A673 (cell line): ENCODE results near the gene SLC25A26. TPM values are rescaled to one million over a fixed set of nuclear protein-coding genes. Genes with fewer than 3 reads are reported as not detected.

Source experiments
- BruUV-seq: library from RNA; stranded (reverse); fragments of 400-500 nt; replicated peaks from 2 replicates; lab custom pipeline; 2021; lab: Mats Ljungman, UMichigan
- CTCF ChIA-PET: fragments of 300-600 bp; sonication (Branson Sonifier 250); formaldehyde crosslinking; loops from one replicate; lab custom pipeline; 2022; ENCODE audit warnings: antibody characterized with exemption; lab: Charles Lee
- POLR2A ChIA-PET: fragments of 300-600 bp; sonication (Branson Sonifier 250); formaldehyde crosslinking; loops from one replicate; lab custom pipeline; 2022; ENCODE audit warnings: antibody characterized with exemption; ENCODE audit not compliant: low non-redundant PET; lab: Charles Lee
- DNase-seq: peaks from one replicate; pipeline ENCODE4 v3.0.0-alpha.2; 2015; ENCODE audit warnings: low spot score
- H3K27ac ChIP-seq: fragments of 200-600 bp; sonication (generic); 2 replicates; pipeline ENCODE4 v1.5.1; 2016; ENCODE audit warnings: mixed run types, low read depth, mild to moderate bottlenecking, mixed read lengths, antibody characterized with exemption, low read length; ENCODE audit not compliant: poor library complexity, severe bottlenecking
- H3K27me3 ChIP-seq: fragments of 200-600 bp; sonication (generic); replicated peaks from 2 replicates; pipeline ENCODE4 v1.6.1; 2017; ENCODE audit warnings: mixed run types, low read depth, mild to moderate bottlenecking, mixed read lengths, antibody characterized with exemption, low read length; ENCODE audit not compliant: insufficient read depth, poor library complexity
- H3K36me3 ChIP-seq: fragments of 200-600 bp; sonication (generic); 2 replicates; pipeline ENCODE4 v1.6.1; 2016; ENCODE audit warnings: mixed run types, mild to moderate bottlenecking, mixed read lengths, antibody characterized with exemption, low read length; ENCODE audit not compliant: insufficient read depth, poor library complexity, severe bottlenecking
- H3K4me1 ChIP-seq: fragments of 200-600 bp; sonication (generic); 2 replicates; pipeline ENCODE4 v1.6.1; 2017; ENCODE audit warnings: mixed run types, mild to moderate bottlenecking, mixed read lengths, antibody characterized with exemption, low read length; ENCODE audit not compliant: insufficient read depth, poor library complexity, severe bottlenecking
- H3K4me3 ChIP-seq: fragments of 200-600 bp; sonication (generic); 2 replicates; pipeline ENCODE4 v1.5.1; 2016; ENCODE audit warnings: low read depth, mixed run types, mild to moderate bottlenecking, mixed read lengths, low read length; ENCODE audit not compliant: poor library complexity, severe bottlenecking
- H3K9me3 ChIP-seq: fragments of 200-600 bp; sonication (generic); 2 replicates; pipeline ENCODE4 v1.6.1; 2016; ENCODE audit warnings: mixed run types, low read depth, mild to moderate bottlenecking, mixed read lengths, antibody characterized with exemption, low read length; ENCODE audit not compliant: poor library complexity, severe bottlenecking
- CTCF ChIP-seq: fragments of 300-800, 200-600 bp; sonication (generic); conservative IDR thresholded peaks from 2 replicates; pipeline ENCODE4 v1.5.1; 2017; ENCODE audit warnings: low read depth, mild to moderate bottlenecking, antibody characterized with exemption, low read length, moderate library complexity, mixed read lengths
- EZH2 ChIP-seq: fragments of 200-600 bp; sonication (generic); IDR thresholded peaks from 2 replicates; pipeline ENCODE4 v1.6.1; 2017; ENCODE audit warnings: borderline replicate concordance, low read depth, mild to moderate bottlenecking, mixed read lengths, antibody characterized with exemption, low read length; ENCODE audit not compliant: poor library complexity, severe bottlenecking
- intact Hi-C: fragments of 100-400 bp; cut with micrococcal nuclease; formaldehyde crosslinking; loops from one replicate; pipeline ENCODE4 v1.10.0; 2022; ENCODE audit not compliant: unreplicated experiment
- total RNA-seq: library from RNA; stranded (reverse); gene quantifications from 2 replicates; pipeline ENCODE4 v1.2.3, GENCODE V29; 2021

Gene SLC25A26
- total RNA-seq, 1 experiment from 2014 or later: 8.9 TPM

DNA sequence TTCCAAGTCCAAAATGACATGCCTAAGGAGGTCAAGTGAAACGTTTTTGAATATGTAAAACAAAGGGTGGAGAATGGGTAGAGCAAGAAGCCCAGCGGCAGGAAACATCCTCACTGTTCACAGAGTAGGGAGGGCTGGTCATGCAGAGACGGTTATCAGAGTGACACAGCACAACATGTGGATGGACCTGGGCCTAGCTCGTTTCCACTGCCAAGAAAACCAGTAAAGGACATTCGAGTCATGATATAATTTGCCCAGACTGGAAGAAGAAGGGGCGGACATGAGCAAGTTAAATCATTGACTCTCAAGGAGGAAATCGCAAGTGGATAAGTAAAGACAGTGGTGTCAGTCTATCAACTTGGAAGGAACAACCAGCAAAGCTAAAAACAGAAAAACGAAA lies 190.7 kb downstream of the SLC25A26 start:
- intact Hi-C loops: no loop called here
- no TSS peak for BruUV-seq
- ChIA-PET POLR2A (no interaction called here), CTCF (no interaction called here)
- no peaks in the 10 kb centered on the region for H3K36me3 ChIP-seq
- H3K9me3 ChIP-seq: no peaks in the 10 kb centered on the region
- no peaks in the 10 kb centered on the region for H3K27me3 ChIP-seq
- no peak for TF ChIP-seq CTCF
- TF ChIP-seq EZH2: no peak
- H3K4me3 ChIP-seq: no peak overlapping the region
- H3K27ac ChIP-seq: no peak overlapping the region
- DNase-seq: no peak
- no peaks in the 10 kb centered on the region for H3K4me1 ChIP-seq

GRCh38 chr3:66411961-66412887 lies 191.4 kb downstream of the SLC25A26 start:
- Histone ChIP-seq H3K9me3 (no peaks in the 10 kb centered on the region), H3K27me3 (no peaks in the 10 kb centered on the region), H3K27ac (no peak overlapping the region), H3K4me3 (no peak overlapping the region), H3K36me3 (no peaks in the 10 kb centered on the region), H3K4me1 (no peaks in the 10 kb centered on the region)
- no TSS peak for BruUV-seq
- TF ChIP-seq CTCF: no peak
- no peak for TF ChIP-seq EZH2
- POLR2A ChIA-PET: no interaction called here
- no peak for DNase-seq
- intact Hi-C loops: no loop called here
- CTCF ChIA-PET: no interaction called here

- Histone ChIP-seq H3K27me3 (no peaks in the 10 kb centered on the region), H3K9me3 (no peaks in the 10 kb centered on the region), H3K36me3 (no peaks in the 10 kb centered on the region), H3K4me1 (no peaks in the 10 kb centered on the region), H3K27ac (no peak overlapping the region), H3K4me3 (no peak overlapping the region)
- no peak for TF ChIP-seq EZH2
- TF ChIP-seq CTCF: no peak
- BruUV-seq: no TSS peak
- POLR2A ChIA-PET: no interaction called here
- no peak for DNase-seq
- intact Hi-C loops: no loop called here
- CTCF ChIA-PET: no interaction called here
These were observed 192.4 kb downstream of the SLC25A26 start for GRCh38 chr3:66413151-66413751.
